ENCODE data around the gene LCAT. TPM values are rescaled to one million over a fixed set of nuclear protein-coding genes. Genes with fewer than 3 reads are reported as not detected.
A peak's percentile ranks its signal among the peaks of the same experiment; 100 is the strongest.

LCAT gene
- total RNA-seq, 1 donor from 2014 or later = 33.8 TPM

DNA sequence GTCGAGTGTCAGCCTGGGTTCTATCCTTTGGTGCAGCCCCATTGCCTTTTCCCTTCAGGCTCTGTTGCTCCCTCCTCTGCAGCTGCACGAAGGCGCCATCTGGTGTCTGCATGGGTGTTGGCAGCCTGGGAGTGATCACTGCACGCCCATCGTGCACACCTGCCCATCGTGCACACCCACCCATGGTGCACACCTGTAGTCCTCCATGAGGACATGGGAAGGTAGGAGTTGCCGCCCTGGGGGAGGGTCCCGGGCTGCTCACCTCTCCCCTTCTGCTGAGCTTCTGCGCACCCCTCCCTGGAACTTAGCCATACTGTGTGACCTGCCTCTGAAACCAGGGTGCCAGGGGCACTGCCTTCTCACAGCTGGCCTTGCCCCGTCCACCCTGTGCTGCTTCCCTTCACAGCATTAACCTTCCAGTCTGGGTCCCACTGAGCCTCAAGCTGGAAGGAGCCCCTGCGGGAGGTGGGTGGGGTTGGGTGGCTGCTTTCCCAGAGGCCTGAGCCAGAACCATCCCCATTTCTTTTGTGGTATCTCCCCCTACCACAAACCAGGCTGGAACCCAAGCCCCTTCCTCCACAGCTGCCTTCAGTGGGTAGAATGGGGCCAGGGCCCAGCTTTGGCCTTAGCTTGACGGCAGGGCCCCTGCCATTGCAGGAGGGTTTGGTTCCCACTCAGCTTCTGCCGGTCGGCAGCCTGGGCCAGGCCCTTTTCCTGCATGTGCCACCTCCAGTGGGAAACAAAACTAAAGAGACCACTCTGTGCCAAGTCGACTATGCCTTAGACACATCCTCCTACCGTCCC is 15.2 kb downstream of the LCAT start:
- peak; percentile 76 to 78 for ATAC-seq
- no peaks in the 10 kb centered on the region for H3K9me3 ChIP-seq
- H3K27me3 ChIP-seq (ENCODE audit: low read depth) = no peaks in the 10 kb centered on the region
- intact Hi-C loops (cut with DNase I) = no loop called here
- peak; percentile 76 for DNase-seq
- H3K36me3 ChIP-seq = peaks cover 62% of the 10 kb centered on the region
- H3K4me1 ChIP-seq = peaks cover 26% of the 10 kb centered on the region
- H3K27ac ChIP-seq = no peak overlapping the region
- TF ChIP-seq, protein P1, sequence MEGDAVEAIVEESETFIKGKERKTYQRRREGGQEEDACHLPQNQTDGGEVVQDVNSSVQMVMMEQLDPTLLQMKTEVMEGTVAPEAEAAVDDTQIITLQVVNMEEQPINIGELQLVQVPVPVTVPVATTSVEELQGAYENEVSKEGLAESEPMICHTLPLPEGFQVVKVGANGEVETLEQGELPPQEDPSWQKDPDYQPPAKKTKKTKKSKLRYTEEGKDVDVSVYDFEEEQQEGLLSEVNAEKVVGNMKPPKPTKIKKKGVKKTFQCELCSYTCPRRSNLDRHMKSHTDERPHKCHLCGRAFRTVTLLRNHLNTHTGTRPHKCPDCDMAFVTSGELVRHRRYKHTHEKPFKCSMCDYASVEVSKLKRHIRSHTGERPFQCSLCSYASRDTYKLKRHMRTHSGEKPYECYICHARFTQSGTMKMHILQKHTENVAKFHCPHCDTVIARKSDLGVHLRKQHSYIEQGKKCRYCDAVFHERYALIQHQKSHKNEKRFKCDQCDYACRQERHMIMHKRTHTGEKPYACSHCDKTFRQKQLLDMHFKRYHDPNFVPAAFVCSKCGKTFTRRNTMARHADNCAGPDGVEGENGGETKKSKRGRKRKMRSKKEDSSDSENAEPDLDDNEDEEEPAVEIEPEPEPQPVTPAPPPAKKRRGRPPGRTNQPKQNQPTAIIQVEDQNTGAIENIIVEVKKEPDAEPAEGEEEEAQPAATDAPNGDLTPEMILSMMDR (IDR thresholded peaks at IDR 0.05) = peak; percentile 77
- no peak overlapping the region for H3K4me3 ChIP-seq

DNA sequence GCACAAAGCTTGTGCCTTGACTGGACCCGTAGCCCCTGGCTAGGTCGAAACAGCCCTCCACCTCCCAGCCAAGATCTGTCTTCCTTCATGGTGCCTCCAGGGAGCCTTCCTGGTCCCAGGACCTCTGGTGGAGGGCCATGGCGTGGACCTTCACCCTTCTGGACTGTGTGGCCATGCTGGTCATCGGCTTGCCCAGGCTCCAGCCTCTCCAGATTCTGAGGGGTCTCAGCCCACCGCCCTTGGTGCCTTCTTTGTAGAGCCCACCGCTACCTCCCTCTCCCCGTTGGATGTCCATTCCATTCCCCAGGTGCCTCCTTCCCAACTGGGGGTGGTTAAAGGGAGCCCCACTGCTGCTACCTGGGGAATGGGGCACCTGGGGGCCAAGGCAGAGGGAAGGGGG is 15.8 kb downstream of the LCAT start:
- Histone ChIP-seq H3K4me1 (peaks cover 31% of the 10 kb centered on the region), H3K36me3 (peaks cover 63% of the 10 kb centered on the region), H3K27me3 (ENCODE audit: low read depth) (no peaks in the 10 kb centered on the region), H3K27ac (no peak overlapping the region), H3K9me3 (no peaks in the 10 kb centered on the region), H3K4me3 (no peak overlapping the region)
- intact Hi-C loops (cut with DNase I) = no loop called here
- TF ChIP-seq, protein P1 (IDR thresholded peaks at IDR 0.05) = no peak
- DNase-seq = no peak
- ATAC-seq = no peak

DNA sequence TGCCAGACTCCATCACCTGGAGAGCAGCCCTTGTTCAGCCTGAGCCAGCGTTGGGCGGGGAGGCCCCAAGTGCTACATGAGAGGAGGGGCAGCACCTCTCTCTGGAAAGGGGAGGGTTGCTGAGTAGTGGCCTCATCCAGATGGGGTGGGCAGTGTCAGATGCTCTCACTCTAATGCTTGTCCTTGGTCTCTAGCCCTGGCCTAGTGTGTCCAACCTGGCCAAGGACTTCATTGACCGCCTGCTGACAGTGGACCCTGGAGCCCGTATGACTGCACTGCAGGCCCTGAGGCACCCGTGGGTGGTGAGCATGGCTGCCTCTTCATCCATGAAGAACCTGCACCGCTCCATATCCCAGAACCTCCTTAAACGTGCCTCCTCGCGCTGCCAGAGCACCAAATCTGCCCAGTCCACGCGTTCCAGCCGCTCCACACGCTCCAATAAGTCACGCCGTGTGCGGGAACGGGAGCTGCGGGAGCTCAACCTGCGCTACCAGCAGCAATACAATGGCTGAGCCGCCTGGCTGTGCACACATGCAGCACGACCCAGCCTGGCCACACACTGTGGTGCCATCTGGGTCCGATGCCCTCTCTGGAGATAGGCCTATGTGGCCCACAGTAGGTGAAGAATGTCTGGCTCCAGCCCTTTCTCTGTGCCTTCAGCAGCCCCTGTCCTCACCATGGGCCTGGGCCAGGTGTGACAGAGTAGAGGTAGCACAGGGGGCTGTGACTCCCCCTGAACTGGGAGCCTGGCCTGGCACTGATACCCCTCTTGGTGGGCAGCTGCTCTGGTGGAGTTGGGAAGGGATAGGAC is 16.6 kb downstream of the LCAT start:
- H3K4me3 ChIP-seq = no peak overlapping the region
- no peak for DNase-seq
- intact Hi-C loops (cut with DNase I) = no loop called here
- H3K4me1 ChIP-seq = peaks cover 31% of the 10 kb centered on the region
- peaks cover 60% of the 10 kb centered on the region for H3K36me3 ChIP-seq
- no peaks in the 10 kb centered on the region for H3K9me3 ChIP-seq
- no peaks in the 10 kb centered on the region for H3K27me3 ChIP-seq (ENCODE audit: low read depth)
- no peak for ATAC-seq
- H3K27ac ChIP-seq = peak overlapping the region; percentile 56
- TF ChIP-seq, protein P1 (IDR thresholded peaks at IDR 0.05) = no peak

DNA sequence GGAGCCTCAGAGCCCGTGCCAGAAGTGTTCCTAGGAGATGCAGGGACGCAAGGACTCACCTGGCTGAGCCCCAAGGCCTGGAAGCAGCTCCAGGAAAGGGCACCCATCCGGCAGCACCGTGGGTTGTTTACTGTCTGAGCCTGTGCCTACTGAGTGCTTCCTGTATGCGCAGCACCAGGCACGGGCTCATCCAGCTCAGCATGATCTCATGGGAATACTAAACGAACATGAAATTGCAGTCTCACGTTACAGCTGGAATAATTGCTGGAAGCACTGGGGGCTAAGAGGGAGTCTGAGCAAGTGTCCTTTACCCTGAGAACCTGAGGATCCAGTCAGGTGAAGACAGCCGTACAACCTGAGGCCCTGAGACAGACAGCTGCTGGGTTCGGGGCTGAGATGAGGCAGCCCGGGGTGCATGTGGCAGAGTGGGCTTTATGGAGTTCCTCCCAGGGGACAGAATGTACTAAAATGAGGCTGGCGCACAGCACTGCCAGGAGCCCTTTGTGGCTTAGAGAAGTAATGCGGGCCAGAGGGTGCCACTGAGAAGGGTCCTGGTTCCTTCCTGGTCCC is 17.7 kb downstream of the LCAT start:
- intact Hi-C loops (cut with DNase I) = no loop called here
- peak; percentile 58 for DNase-seq
- H3K9me3 ChIP-seq = no peaks in the 10 kb centered on the region
- no peak overlapping the region for H3K4me3 ChIP-seq
- TF ChIP-seq, protein P1 (IDR thresholded peaks at IDR 0.05) = no peak
- ATAC-seq = peak in 1 of 2 donors; percentile 18
- H3K36me3 ChIP-seq = peaks cover 59% of the 10 kb centered on the region
- H3K4me1 ChIP-seq = peaks cover 31% of the 10 kb centered on the region
- peak overlapping the region; percentile 56 for H3K27ac ChIP-seq
- no peaks in the 10 kb centered on the region for H3K27me3 ChIP-seq (ENCODE audit: low read depth)

DNA sequence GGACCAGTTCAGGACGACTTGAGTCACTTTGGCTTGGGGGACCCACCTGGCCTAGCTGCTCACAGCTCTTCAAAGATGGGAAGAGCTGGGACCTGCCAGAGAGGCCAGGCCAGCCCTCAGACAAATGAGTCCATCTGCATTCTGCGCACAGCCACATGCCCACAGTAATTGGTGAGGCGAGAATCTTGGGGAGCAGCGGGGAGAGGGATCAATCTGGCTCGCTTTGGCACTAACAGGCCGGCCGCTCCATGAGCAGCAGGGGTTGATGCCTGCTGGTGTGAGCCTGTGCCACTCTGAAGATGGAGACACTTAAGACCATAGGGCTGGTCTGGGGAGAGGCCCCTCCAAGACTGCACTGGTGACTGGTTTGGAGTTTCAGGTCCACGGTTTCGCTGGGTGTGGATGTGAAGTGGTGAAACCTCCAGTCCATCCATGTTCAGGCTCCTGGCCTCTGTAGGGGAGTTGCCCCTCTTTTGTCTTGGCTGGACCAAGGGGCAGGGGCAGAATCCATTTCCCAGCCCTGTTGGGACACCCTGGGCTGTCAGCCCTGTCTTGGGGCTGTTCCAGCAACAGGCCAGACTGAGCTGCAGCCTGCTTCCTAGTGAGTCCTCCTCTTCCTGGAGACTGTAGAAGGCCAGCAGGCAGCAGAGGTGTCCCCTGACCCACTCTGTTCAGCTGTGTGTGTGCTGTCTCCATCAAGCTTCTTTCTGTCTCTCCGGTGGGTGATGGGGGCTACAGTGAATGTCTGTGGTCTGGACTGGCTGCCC is 19.6 kb downstream of the LCAT start:
- intact Hi-C loops (cut with DNase I) = no loop called here
- H3K27ac ChIP-seq = no peak overlapping the region
- no peak overlapping the region for H3K4me3 ChIP-seq
- H3K27me3 ChIP-seq (ENCODE audit: low read depth) = no peaks in the 10 kb centered on the region
- peaks cover 31% of the 10 kb centered on the region for H3K4me1 ChIP-seq
- TF ChIP-seq, protein P1 (IDR thresholded peaks at IDR 0.05) = no peak
- ATAC-seq = no peak
- peaks cover 58% of the 10 kb centered on the region for H3K36me3 ChIP-seq
- H3K9me3 ChIP-seq = no peaks in the 10 kb centered on the region
- no peak for DNase-seq
